Activated B cell treated with CpG ODN at 0.5 μM for 24 hours (primary cell): ENCODE results near the gene SLC16A10. TPM values are rescaled to one million over a fixed set of nuclear protein-coding genes. Genes with fewer than 3 reads are reported as not detected.

Experiments used
- ATAC-seq: fragments of 200-7000 bp; cut with Tn5 transposase; one replicate; pipeline ENCODE4 v1.10.0; 2021; ENCODE audit warnings: low read depth, mild to moderate bottlenecking, moderate library complexity
- CTCF ChIA-PET: fragments of 350-600 bp; sonication (Branson Sonifier 250); formaldehyde crosslinking; loops from one replicate; lab custom pipeline; 2021; ENCODE audit warnings: antibody characterized with exemption; lab: Charles Lee
- POLR2A ChIA-PET: fragments of 350-600 bp; sonication (Branson Sonifier 250); formaldehyde crosslinking; loops from one replicate; lab custom pipeline; 2021; ENCODE audit warnings: antibody characterized with exemption; lab: Charles Lee
- DNase-seq: peaks from one replicate; pipeline ENCODE4 v3.0.0; 2022
- H3K27ac Mint-ChIP-seq: one replicate; pipeline ENCODE4 v1.8.0; 2020; ENCODE audit warnings: mixed read lengths
- H3K27me3 Mint-ChIP-seq: one replicate; pipeline ENCODE4 v1.8.0; 2021; ENCODE audit warnings: mixed read lengths
- H3K36me3 Mint-ChIP-seq: one replicate; pipeline ENCODE4 v1.8.0; 2021; ENCODE audit warnings: low read depth, mixed read lengths
- H3K4me1 Mint-ChIP-seq: one replicate; pipeline ENCODE4 v1.8.0; 2021; ENCODE audit warnings: mixed read lengths
- H3K4me3 Mint-ChIP-seq: one replicate; pipeline ENCODE4 v1.8.0; 2020; ENCODE audit warnings: mild to moderate bottlenecking, mixed read lengths
- H3K9me3 Mint-ChIP-seq: one replicate; pipeline ENCODE4 v1.8.0; 2020; ENCODE audit warnings: mixed read lengths
- CTCF ChIP-seq: fragments of 200-600 bp; IDR thresholded peaks from one replicate; pipeline ENCODE4 v1.8.0; 2022; ENCODE audit warnings: antibody characterized with exemption, mild to moderate bottlenecking
- intact Hi-C: fragments of 100-400 bp; cut with micrococcal nuclease; formaldehyde crosslinking; loops from one replicate; pipeline ENCODE4 v1.15.1; 2024
- total RNA-seq: library from RNA; stranded (reverse); gene quantifications from 2 replicates; pipeline ENCODE4 v1.2.3, GENCODE V29; 2022

SLC16A10 gene
- total RNA-seq, 1 donor from 2014 or later: 0.13 TPM

GRCh38 chr6:111076024-111076695, 11.1 kb upstream of the SLC16A10 start:
- DNase-seq: no peak
- Mint-ChIP-seq H3K27me3 (peaks cover 10% of the 10 kb centered on the region), H3K4me3 (no peak overlapping the region), H3K9me3 (no peaks in the 10 kb centered on the region), H3K27ac (no peak overlapping the region), H3K4me1 (no peaks in the 10 kb centered on the region), H3K36me3 (no peaks in the 10 kb centered on the region)
- CTCF ChIA-PET: no interaction called here
- POLR2A ChIA-PET: no interaction called here
- intact Hi-C loops: no loop called here
- no peak for TF ChIP-seq CTCF
- no peak for ATAC-seq

- ATAC-seq (no peak), DNase-seq (no peak)
- no peaks in the 10 kb centered on the region for H3K36me3 Mint-ChIP-seq
- no peaks in the 10 kb centered on the region for H3K9me3 Mint-ChIP-seq
- no peak overlapping the region for H3K27ac Mint-ChIP-seq
- no peak overlapping the region for H3K4me3 Mint-ChIP-seq
- H3K4me1 Mint-ChIP-seq: no peaks in the 10 kb centered on the region
- TF ChIP-seq CTCF: no peak
- POLR2A ChIA-PET: no interaction called here
- H3K27me3 Mint-ChIP-seq: peaks cover 11% of the 10 kb centered on the region
- intact Hi-C loops: no loop called here
- CTCF ChIA-PET: no interaction called here
These were observed 6.6 kb upstream of the SLC16A10 start for GRCh38 chr6:111080698-111081097.

GRCh38 chr6:111086685-111087084, 618 bp upstream of the SLC16A10 start:
- no peak for DNase-seq
- Mint-ChIP-seq H3K9me3 (no peaks in the 10 kb centered on the region), H3K27me3 (peaks cover 24% of the 10 kb centered on the region), H3K36me3 (no peaks in the 10 kb centered on the region), H3K27ac (no peak overlapping the region), H3K4me1 (peaks cover 18% of the 10 kb centered on the region), H3K4me3 (peak overlapping the region; percentile 81)
- TF ChIP-seq CTCF: no peak
- no peak for ATAC-seq
- ChIA-PET CTCF (no interaction called here), POLR2A (no interaction called here)
- intact Hi-C loops: no loop called here

- Mint-ChIP-seq H3K27ac (no peak overlapping the region), H3K36me3 (no peaks in the 10 kb centered on the region), H3K9me3 (no peaks in the 10 kb centered on the region), H3K27me3 (peaks cover 24% of the 10 kb centered on the region), H3K4me1 (peaks cover 18% of the 10 kb centered on the region), H3K4me3 (peak overlapping the region; percentile 88)
- peak; percentile 23 for DNase-seq
- intact Hi-C loops: no loop called here
- TF ChIP-seq CTCF: no peak
- peak; percentile 19 for ATAC-seq
- CTCF ChIA-PET: no interaction called here
- POLR2A ChIA-PET: no interaction called here
These were observed 766 bp downstream of the SLC16A10 start for GRCh38 chr6:111087871-111088667.

- H3K9me3 Mint-ChIP-seq: no peaks in the 10 kb centered on the region
- no peak for TF ChIP-seq CTCF
- CTCF ChIA-PET: no interaction called here
- peaks cover 18% of the 10 kb centered on the region for H3K4me1 Mint-ChIP-seq
- no peak for DNase-seq
- POLR2A ChIA-PET: no interaction called here
- H3K27ac Mint-ChIP-seq: no peak overlapping the region
- peak overlapping the region; percentile 88 for H3K4me3 Mint-ChIP-seq
- intact Hi-C loops: no loop called here
- peaks cover 21% of the 10 kb centered on the region for H3K27me3 Mint-ChIP-seq
- ATAC-seq: no peak
- no peaks in the 10 kb centered on the region for H3K36me3 Mint-ChIP-seq
These were observed 1.3 kb downstream of the SLC16A10 start for GRCh38 chr6:111088668-111089003.
